HG03342 (cell line): ENCODE data around the gene NIPBL.
"Not testable (repeated sequence)": the region's sequence is repeated elsewhere in the genome, so short reads cannot be mapped to it uniquely, and the experiment has no call there.

Source experiments
- ATAC-seq: cut with Tn5 transposase; IDR thresholded peaks from one replicate; pipeline ENCODE4 v1.9.1; 2021; ENCODE audit warnings: mild to moderate bottlenecking, moderate library complexity; ENCODE audit not compliant: unreplicated experiment

NIPBL gene

GRCh38 chr5:36877667-36878391 lies 1.3 kb downstream of the NIPBL start:
- ATAC-seq = no peak

GRCh38 chr5:36878392-36879082 lies 2.0 kb downstream of the NIPBL start:
- no peak for ATAC-seq

- no peak for ATAC-seq
Measured at GRCh38 chr5:36879274-36880033, 2.9 kb downstream of the NIPBL start.

- no peak for ATAC-seq
Measured at GRCh38 chr5:36880761-36881160, 4.2 kb downstream of the NIPBL start.

GRCh38 chr5:36881304-36881703 lies 4.7 kb downstream of the NIPBL start:
- no peak for ATAC-seq

- ATAC-seq = no peak
Measured at GRCh38 chr5:36881807-36882206, 5.2 kb downstream of the NIPBL start.

GRCh38 chr5:36882250-36882649 lies 5.7 kb downstream of the NIPBL start:
- ATAC-seq = peak; percentile 45

GRCh38 chr5:36883894-36884462 lies 7.4 kb downstream of the NIPBL start:
- ATAC-seq = peak; percentile 42

GRCh38 chr5:36885149-36885548 lies 8.6 kb downstream of the NIPBL start:
- ATAC-seq = no peak

GRCh38 chr5:36885566-36886485 lies 9.3 kb downstream of the NIPBL start:
- no peak for ATAC-seq

GRCh38 chr5:36886791-36887190 lies 10.2 kb downstream of the NIPBL start:
- ATAC-seq = no peak

GRCh38 chr5:36887532-36887931 lies 11.0 kb downstream of the NIPBL start:
- ATAC-seq = no peak

- no peak for ATAC-seq
Measured at GRCh38 chr5:36888303-36888702, 11.7 kb downstream of the NIPBL start.

GRCh38 chr5:36889264-36889663 lies 12.7 kb downstream of the NIPBL start:
- no peak for ATAC-seq

GRCh38 chr5:36891266-36891665 lies 14.7 kb downstream of the NIPBL start:
- no peak for ATAC-seq

- not testable (repeated sequence) for ATAC-seq
Measured at GRCh38 chr5:36892085-36892830, 15.7 kb downstream of the NIPBL start.

- ATAC-seq = no peak
Measured at GRCh38 chr5:36894954-36895353, 18.4 kb downstream of the NIPBL start.

- ATAC-seq = no peak
Measured at GRCh38 chr5:36896476-36896875, 19.9 kb downstream of the NIPBL start.

- ATAC-seq = no peak
Measured at GRCh38 chr5:36897616-36898015, 21.0 kb downstream of the NIPBL start.

GRCh38 chr5:36899860-36900259 lies 23.3 kb downstream of the NIPBL start:
- ATAC-seq = no peak
